WTC11 (cell line): ENCODE data around the gene CBX5. TPM values are rescaled to one million over a fixed set of nuclear protein-coding genes. Genes with fewer than 3 reads are reported as not detected.

ENCODE experiments used
- ATAC-seq: fragments of 200-7000 bp; cut with Tn5 transposase; 2 replicates; pipeline ENCODE4 v1.10.0; 2021; ENCODE audit warnings: mild to moderate bottlenecking, moderate library complexity
- CTCF ChIA-PET: fragments of 300-600 bp; sonication (Branson Sonifier 250); formaldehyde crosslinking; loops from one replicate; lab custom pipeline; 2021; ENCODE audit warnings: antibody characterized with exemption; lab: Charles Lee
- POLR2A ChIA-PET: fragments of 350-600 bp; sonication (Branson Sonifier 250); formaldehyde crosslinking; loops from one replicate; lab custom pipeline; 2021; ENCODE audit warnings: antibody characterized with exemption; lab: Charles Lee
- DNase-seq: peaks from one replicate; pipeline ENCODE4 v3.0.0; 2021; ENCODE audit warnings: low spot score
- H3K27ac Mint-ChIP-seq: 2 replicates; pipeline ENCODE4 v1.8.0; 2021; ENCODE audit warnings: mixed read lengths
- H3K27me3 Mint-ChIP-seq: 2 replicates; pipeline ENCODE4 v1.8.0; 2021; ENCODE audit warnings: low read depth, mild to moderate bottlenecking, moderate library complexity, mixed read lengths
- H3K36me3 Mint-ChIP-seq: 2 replicates; pipeline ENCODE4 v1.8.0; 2021; ENCODE audit warnings: mixed read lengths
- H3K4me1 Mint-ChIP-seq: 2 replicates; pipeline ENCODE4 v1.8.0; 2022; ENCODE audit warnings: mixed read lengths
- H3K4me3 Mint-ChIP-seq: 2 replicates; pipeline ENCODE4 v1.8.0; 2021; ENCODE audit warnings: mild to moderate bottlenecking, moderate library complexity, mixed read lengths
- H3K9me3 Mint-ChIP-seq: 2 replicates; pipeline ENCODE4 v1.8.0; 2021; ENCODE audit warnings: mixed read lengths
- CDX4 ChIP-seq: fragments of 250-450 bp; sonication (Bioruptor Pico); IDR thresholded peaks from 2 replicates; pipeline ENCODE4 v1.9.0; 2021; ENCODE audit warnings: moderate library complexity, mild to moderate bottlenecking, inconsistent platforms, borderline replicate concordance
- CREM ChIP-seq: sonication (generic); formaldehyde crosslinking; IDR thresholded peaks from 2 replicates; pipeline ENCODE4 v1.8.1; 2022; ENCODE audit warnings: mild to moderate bottlenecking, missing genetic modification reagents, moderate library complexity
- FOXK1 ChIP-seq: sonication (generic); formaldehyde crosslinking; IDR thresholded peaks from 2 replicates; pipeline ENCODE4 v1.8.0; 2022; ENCODE audit warnings: mild to moderate bottlenecking, moderate library complexity, missing genetic modification reagents
- FOXP4 ChIP-seq: sonication (generic); formaldehyde crosslinking; IDR thresholded peaks from 2 replicates; pipeline ENCODE4 v1.8.0; 2022; ENCODE audit warnings: mild to moderate bottlenecking, missing genetic modification reagents
- HMGA2 ChIP-seq: fragments of 250-450 bp; sonication (Bioruptor Pico); IDR thresholded peaks from 2 replicates; pipeline ENCODE4 v1.4.0; 2021; ENCODE audit warnings: mild to moderate bottlenecking, moderate library complexity
- IRF2 ChIP-seq: sonication (generic); formaldehyde crosslinking; IDR thresholded peaks from 2 replicates; pipeline ENCODE4 v1.8.0; 2022; ENCODE audit warnings: low read depth, missing genetic modification reagents, borderline replicate concordance
- PRDM15 ChIP-seq: sonication (generic); formaldehyde crosslinking; IDR thresholded peaks from 2 replicates; pipeline ENCODE4 v1.8.0; 2022; ENCODE audit warnings: missing genetic modification reagents
- total RNA-seq: library from RNA; stranded (reverse); gene quantifications from 3 replicates; pipeline ENCODE4 v1.2.3, GENCODE V29; 2021
- TF ChIP-seq, protein P1 (sequence below): fragments of 250-450 bp; sonication (Bioruptor Pico); IDR thresholded peaks from 2 replicates; pipeline ENCODE4 v2.1.2; 2022; ENCODE audit warnings: mild to moderate bottlenecking, moderate library complexity
- TF ChIP-seq, protein P2 (sequence below): sonication (generic); formaldehyde crosslinking; IDR thresholded peaks from 2 replicates; pipeline ENCODE4 v1.8.1; 2023; ENCODE audit warnings: mild to moderate bottlenecking, missing genetic modification reagents
- TF ChIP-seq, protein P3 (sequence below): sonication (generic); formaldehyde crosslinking; IDR thresholded peaks from 2 replicates; pipeline ENCODE4 v1.8.1; 2022; ENCODE audit warnings: low read depth, missing genetic modification reagents, borderline replicate concordance
- TF ChIP-seq, protein P4 (sequence below): sonication (generic); formaldehyde crosslinking; IDR thresholded peaks from 2 replicates; pipeline ENCODE4 v1.8.1; 2023; ENCODE audit warnings: mild to moderate bottlenecking, moderate library complexity, missing genetic modification reagents

CBX5 gene
- total RNA-seq, 1 experiment from 2014 or later = 182 TPM

DNA sequence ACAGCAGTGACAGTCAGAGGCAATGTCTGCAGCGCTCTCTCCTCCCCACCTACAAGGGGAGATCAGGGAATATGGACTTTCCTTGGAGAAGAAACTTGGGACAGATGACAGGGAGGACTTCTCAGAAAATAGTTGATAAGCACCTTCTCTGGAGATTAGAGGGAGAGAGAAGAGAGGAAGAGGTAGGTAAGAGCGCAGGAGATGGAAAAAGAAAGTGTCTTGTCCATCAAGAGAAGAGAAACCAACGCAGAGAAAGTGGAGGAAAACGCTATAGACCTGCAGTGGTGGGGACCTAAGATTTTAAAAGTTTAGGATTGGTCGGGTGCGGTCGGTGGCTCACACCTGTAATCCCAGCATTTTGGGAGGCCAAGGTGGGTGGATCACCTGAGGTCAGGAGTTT is 75.6 kb downstream of the CBX5 start:
- ATAC-seq (no peak), DNase-seq (no peak)
- no peak overlapping the region for H3K4me3 Mint-ChIP-seq
- H3K27me3 Mint-ChIP-seq = peaks cover 88% of the 10 kb centered on the region
- H3K4me1 Mint-ChIP-seq = peaks cover 6% of the 10 kb centered on the region; the same call in 1 of the 2 replicates
- POLR2A ChIA-PET = no interaction called here
- no peak for TF ChIP-seq HMGA2 (CRISPR knock-in tag)
- no peak for TF ChIP-seq FOXP4
- TF ChIP-seq, protein P1, sequence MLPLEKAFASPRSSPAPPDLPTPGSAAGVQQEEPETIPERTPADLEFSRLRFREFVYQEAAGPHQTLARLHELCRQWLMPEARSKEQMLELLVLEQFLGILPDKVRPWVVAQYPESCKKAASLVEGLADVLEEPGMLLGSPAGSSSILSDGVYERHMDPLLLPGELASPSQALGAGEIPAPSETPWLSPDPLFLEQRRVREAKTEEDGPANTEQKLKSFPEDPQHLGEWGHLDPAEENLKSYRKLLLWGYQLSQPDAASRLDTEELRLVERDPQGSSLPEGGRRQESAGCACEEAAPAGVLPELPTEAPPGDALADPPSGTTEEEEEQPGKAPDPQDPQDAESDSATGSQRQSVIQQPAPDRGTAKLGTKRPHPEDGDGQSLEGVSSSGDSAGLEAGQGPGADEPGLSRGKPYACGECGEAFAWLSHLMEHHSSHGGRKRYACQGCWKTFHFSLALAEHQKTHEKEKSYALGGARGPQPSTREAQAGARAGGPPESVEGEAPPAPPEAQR (CRISPR knock-in tag) = no peak
- TF ChIP-seq CDX4 (CRISPR knock-in tag) = no peak
- TF ChIP-seq, protein P2, sequence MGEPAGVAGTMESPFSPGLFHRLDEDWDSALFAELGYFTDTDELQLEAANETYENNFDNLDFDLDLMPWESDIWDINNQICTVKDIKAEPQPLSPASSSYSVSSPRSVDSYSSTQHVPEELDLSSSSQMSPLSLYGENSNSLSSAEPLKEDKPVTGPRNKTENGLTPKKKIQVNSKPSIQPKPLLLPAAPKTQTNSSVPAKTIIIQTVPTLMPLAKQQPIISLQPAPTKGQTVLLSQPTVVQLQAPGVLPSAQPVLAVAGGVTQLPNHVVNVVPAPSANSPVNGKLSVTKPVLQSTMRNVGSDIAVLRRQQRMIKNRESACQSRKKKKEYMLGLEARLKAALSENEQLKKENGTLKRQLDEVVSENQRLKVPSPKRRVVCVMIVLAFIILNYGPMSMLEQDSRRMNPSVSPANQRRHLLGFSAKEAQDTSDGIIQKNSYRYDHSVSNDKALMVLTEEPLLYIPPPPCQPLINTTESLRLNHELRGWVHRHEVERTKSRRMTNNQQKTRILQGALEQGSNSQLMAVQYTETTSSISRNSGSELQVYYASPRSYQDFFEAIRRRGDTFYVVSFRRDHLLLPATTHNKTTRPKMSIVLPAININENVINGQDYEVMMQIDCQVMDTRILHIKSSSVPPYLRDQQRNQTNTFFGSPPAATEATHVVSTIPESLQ (CRISPR knock-in tag) = no peak
- no peak for TF ChIP-seq IRF2 (CRISPR knock-in tag)
- no peak for TF ChIP-seq CREM (CRISPR knock-in tag)
- TF ChIP-seq, protein P3, sequence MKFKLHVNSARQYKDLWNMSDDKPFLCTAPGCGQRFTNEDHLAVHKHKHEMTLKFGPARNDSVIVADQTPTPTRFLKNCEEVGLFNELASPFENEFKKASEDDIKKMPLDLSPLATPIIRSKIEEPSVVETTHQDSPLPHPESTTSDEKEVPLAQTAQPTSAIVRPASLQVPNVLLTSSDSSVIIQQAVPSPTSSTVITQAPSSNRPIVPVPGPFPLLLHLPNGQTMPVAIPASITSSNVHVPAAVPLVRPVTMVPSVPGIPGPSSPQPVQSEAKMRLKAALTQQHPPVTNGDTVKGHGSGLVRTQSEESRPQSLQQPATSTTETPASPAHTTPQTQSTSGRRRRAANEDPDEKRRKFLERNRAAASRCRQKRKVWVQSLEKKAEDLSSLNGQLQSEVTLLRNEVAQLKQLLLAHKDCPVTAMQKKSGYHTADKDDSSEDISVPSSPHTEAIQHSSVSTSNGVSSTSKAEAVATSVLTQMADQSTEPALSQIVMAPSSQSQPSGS (CRISPR knock-in tag) = no peak
- no peak for TF ChIP-seq FOXK1
- TF ChIP-seq PRDM15 (CRISPR knock-in tag) = no peak
- TF ChIP-seq, protein P4, sequence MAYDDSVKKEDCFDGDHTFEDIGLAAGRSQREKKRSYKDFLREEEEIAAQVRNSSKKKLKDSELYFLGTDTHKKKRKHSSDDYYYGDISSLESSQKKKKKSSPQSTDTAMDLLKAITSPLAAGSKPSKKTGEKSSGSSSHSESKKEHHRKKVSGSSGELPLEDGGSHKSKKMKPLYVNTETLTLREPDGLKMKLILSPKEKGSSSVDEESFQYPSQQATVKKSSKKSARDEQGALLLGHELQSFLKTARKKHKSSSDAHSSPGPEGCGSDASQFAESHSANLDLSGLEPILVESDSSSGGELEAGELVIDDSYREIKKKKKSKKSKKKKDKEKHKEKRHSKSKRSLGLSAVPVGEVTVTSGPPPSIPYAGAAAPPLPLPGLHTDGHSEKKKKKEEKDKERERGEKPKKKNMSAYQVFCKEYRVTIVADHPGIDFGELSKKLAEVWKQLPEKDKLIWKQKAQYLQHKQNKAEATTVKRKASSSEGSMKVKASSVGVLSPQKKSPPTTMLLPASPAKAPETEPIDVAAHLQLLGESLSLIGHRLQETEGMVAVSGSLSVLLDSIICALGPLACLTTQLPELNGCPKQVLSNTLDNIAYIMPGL (CRISPR knock-in tag) = no peak
- H3K36me3 Mint-ChIP-seq = no peaks in the 10 kb centered on the region
- CTCF ChIA-PET = interaction anchor here (0.5 to 6.1 kb wide), 4 partner anchors 173 to 200 kb away, joined by 3 to 107 read pairs (median 46); partner anchors contain the start of genes HOXC5, HOXC8 and HOXC9
- H3K27ac Mint-ChIP-seq = no peak overlapping the region
- H3K9me3 Mint-ChIP-seq = no peaks in the 10 kb centered on the region
